Globus pallidus (tissue), 1 donor: Measurements from ENCODE around the gene DENND1A.

Experiments
- DNase-seq: peaks from one replicate; pipeline ENCODE4 v3.0.0-alpha.2; 2015; ENCODE audit warnings: low spot score

Gene DENND1A

DNA sequence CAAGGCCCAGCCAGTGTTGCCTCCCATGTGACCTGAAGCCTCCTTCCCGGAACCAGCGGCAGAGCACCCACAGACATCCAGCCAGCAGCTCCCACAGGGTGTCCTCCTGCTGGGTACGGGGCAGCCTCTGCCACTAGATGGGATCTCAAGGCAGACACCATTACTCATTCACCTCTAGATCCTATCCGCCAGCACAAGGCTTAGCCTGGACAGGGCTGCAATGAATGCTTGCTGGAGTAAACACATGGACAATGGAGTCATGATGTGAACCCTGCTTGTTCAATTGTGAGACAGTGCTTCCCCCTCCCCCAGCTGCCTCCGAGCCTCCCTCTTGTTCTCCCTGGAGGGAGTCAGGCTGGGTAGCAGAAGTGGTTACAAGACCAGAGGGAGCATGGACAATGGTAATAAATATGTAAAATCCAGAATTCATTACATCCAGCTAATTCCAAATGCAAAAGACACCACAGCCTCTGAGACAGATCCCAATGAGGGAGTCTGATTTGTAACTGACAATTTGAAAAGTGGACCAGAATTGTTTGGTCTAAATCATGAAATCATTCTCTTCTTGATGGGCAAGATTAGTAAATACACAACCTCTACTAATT, 441.9 kb downstream of the DENND1A start:
- peak; percentile 58 for DNase-seq

DNA sequence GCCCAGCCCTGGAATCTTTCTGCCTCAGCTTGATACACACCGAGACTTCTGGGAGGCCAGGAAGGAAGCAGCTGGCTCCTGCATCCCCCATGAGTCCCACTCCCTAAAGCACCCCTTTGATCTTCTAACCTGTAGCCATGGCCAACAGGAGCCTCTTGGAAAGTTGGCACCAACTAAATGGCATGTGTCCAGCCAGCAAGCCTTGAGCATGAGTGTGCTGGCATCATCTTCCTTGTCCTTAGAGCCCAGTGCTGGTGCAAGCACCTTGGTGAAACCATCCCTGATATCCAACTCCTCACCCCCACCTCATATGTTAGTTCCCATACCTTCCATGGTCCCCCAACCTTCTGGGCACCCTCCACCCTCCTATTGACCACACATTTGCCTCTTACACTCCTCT, 443.5 kb downstream of the DENND1A start:
- DNase-seq, result no peak

DNA sequence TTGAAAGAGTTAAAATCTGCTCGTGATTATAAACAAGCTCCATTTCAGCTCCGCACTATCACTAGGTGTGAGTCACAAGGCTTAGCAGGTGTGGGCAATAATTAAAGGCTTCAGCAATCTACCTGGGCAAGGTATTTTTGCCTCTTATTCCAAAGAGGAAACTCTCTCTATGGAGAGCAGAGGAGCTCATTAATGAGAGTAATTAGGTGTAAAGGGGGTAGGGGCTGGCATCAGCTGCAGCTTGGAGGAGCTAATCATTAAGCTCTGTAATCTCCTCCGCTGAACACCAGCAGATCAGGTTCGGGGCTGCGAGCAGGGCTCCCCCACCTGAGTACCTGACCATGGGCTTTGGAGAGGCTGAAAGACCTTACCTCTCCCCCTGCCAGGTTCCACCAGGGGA, 444.7 kb downstream of the DENND1A start:
- DNase-seq, result no peak

DNA sequence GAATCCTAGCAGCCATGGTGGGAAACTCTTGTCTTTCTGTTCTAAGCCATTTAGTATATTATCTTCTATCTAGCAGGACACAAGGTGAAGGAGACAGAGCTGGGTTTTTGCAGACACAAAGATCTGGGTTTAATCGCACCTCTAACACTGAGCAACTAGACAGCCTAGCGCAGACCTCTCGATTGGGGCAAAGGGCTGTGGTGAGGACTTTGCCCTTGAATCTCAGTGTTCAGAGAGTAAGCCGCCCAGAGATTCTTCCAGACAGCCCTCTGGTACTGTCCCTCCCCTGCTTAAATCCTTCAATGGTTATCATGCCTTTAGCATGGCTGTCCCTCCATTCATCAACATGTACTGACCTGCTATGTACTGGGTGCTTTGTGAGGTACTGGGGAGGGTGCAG, 445.8 kb downstream of the DENND1A start:
- DNase-seq, result no peak

DNA sequence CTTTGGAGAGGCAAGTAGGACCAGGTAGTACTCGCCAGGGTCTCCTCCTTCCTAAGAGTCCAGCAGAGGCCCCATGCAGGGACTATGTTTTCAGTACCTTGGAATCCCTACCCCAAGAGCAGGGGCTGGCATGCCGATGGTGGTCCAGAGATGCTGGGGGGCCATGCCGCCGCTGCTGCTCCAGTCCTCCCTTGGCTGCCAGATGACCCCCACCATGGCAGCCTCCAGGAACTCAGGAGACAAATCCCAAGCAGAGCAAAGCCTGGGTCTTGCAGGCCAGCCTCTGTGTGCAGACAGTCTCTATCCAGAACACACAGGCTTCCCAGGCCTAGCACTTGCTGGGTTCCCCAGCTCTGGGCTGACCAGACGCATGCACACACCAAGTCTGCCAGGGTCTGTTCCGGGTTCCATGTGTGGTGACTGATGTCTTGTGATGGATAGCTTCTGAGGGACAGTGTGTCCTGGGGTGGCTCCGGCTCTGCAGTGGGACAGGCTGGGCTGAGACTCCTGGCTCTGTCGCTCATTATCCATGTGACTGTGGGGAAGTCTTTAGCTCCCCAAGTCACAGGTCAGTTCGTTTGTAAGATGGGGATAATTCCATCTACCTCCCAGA, 446.6 kb downstream of the DENND1A start:
- DNase-seq, result no peak

DNA sequence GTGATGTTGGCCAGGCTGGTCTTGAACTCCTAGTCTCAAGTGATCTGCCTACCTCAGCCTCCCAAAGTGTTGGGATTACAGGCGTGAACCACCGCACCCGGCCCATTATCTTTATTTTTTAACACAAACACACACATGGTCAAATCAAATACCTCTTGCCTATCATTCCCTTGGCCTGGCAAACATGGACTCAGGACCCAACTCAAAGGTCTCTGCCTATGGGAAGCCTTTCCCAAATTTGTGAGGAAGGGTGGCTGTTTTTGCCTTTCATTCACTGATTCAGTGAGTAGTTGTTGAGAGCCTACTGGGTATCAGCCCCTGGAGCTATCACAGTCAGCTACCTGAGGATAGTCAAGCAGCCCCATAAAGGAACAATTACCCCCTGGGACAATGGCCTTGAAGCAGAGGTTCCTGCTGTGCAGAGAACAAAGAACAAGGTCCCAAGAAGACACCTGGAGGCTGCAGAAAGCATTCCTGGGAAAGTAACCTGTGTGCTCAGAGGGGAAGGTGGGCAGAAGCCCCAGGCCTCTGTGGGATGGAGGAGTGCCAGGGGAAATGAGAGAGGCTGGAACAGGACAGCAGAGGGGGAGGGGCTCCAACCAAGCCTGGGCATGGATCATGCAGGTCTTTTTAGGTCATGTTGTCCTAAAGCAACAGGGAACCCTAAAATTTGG, 447.5 kb downstream of the DENND1A start:
- no peak for DNase-seq

DNA sequence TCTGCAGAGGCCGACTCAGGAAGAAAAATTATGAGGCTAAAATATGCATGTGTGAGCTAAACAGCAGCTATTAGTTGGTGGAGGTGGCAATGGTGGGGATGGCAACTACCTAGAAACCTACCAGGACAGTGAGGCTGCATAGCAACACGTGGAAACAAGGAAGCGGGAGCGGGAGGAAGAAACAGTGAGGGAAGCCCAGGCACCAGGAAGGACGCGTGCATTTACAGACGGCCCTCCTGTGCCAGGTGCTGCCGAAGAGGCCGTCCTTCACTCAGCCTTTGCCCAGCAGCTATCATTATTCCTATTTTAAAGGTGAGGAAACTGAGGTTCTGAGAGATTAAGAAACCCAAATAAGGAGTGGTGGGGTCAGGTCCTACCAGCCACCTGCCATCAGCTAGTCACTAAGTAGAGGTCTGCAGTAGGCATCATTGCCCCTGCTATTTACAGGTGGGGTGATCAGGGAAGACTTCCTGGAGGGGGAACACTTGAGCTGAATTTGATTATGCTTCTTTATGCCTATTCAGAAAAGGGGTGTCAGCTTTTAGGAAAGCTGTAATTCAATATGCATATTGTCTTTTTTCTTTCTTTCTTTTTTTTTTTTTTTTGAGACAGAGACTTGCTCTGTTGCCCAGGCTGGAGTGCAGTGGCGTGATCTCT, 448.6 kb downstream of the DENND1A start:
- DNase-seq, result no peak

DNA sequence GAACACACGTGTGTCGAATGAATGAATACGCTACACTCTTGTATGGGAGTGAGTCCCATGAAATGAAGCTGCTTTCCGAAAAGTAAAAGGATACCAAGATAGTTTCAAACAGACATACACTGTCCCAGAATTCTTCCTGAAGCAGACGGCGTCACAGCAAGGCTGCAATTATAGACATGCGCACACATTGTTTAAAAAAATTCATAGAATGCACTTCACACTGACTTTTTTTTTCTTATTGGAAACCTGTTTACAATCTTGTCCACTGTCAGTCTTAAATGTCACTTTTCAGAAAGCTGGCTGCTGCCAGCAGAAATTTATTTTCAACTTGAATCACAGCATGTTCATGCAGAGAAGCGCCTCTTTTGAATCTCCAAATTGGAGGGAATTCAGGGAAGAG, 449.1 kb downstream of the DENND1A start:
- no peak for DNase-seq

DNA sequence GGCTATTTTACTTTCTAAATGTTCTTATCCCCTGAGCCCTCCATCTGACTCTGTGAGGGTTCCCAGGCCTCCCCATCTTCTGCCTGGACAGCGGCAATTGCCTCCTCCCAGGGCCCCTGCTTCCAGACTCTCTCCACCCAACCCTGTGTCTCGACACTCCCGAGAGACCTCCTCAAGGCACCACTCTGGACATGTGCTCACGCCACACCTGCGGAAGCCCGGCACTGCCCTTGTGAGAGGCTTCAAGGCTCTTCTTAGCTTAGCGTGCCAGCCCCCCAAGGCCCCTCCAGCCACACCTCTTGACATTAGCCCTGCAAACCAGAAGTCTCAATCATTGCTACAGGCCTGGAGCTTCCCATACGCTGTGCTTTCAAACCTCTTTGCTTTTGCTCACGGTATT, 449.8 kb downstream of the DENND1A start:
- DNase-seq, result no peak

DNA sequence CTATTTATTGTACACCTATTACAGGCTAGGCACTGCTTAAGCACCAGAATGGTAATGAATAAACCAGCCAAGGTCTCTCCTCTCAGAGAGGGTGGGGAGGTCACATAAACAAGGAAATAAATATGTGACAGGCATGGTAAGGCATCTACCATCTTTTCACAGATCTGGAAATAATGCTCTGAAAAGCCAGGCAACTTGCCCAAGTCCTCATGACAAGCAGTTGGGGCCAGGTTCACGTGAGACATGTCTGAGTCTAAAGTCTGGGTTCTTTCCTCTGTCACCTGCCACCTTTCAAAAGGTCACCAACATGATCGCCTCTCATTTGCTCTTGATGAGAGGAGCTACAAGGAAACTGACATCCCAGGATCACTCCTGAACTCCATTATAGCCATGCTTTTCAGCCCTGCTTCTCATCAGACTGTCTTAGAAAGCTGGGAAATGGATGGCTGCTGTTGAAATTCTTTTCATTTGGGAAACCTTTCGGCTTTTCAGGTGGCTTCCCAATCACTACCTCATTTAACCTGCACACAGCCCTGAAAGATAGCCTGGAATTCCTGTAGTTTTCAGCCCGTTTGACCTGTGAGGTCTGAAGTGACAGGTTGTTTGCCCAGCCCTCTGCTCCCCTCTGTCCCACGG, 450.8 kb downstream of the DENND1A start:
- DNase-seq, result no peak

DNA sequence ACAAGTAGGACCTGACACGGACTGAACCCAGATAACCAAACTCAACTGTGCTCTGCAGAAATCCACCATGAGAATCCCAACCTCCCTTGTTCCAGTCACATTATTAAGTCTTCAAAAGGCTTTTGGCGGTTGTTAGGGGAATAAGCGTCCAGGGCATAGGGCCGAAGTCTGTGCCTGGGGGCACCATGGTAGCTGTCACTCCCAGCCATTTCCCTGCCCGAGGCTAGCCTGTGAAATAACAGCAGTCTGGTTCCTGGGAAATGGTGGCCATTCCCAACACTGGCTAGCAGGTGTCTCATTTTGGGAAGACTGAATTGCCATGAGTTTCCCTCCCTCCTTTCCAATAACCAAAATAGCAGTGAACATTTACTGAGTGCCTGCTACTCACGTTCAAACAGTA, 451.8 kb downstream of the DENND1A start:
- DNase-seq, result no peak

DNA sequence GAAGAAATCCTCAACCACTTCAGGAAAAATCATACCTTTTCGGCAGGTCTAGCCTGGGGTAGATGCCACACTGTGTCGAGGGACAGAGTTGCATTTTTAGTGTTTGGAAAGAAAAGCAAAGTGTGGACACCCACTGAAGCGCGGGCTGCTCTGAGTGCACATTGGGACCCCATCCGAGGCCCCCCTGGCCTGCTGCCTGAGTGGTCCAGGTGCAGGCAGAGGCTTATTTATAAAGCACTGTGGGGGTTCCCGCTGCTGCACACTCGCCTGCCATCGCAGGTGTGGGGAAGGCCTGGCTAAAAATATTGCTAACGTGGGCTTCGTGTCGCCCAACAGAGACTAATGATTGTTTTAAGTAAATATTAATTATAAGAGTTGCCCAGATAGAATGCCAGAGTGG, 454.5 kb downstream of the DENND1A start:
- DNase-seq, result no peak

DNA sequence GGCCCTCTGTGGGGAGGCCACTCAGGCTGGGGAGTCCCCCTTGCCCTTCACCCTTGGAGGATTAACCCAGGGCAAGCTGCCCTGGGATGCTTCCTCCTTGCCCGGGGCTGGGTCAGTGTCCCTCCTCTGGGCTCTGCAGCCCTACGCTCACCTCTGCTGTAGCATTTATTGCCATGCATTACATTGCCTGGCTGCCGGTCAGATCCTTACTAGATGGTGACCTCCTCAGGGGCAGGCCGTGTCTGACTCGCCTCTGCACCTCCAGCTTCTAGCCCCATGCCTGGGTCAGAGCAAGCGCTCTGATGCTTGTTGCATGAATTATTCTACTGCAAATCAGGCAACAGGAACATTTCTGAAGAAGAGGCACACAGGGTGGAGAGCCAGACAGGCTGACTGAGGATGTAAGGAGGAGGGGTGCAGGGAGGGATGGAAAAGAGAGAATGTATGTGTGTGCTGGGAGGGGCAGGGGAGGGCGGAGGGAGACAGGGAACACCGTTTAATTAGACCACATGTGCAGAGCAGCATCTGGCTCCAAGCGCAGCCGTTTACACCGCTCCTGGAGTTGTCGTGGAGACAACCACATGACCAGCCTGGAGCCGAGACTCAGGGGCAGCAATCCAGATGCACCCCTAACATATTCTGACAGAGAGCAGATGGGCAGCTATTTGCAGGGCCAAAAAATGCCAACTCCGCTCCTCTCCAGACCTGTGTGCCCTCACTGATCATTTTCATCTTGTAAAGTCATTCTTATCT, 456.9 kb downstream of the DENND1A start:
- DNase-seq, result peak; percentile 31

DNA sequence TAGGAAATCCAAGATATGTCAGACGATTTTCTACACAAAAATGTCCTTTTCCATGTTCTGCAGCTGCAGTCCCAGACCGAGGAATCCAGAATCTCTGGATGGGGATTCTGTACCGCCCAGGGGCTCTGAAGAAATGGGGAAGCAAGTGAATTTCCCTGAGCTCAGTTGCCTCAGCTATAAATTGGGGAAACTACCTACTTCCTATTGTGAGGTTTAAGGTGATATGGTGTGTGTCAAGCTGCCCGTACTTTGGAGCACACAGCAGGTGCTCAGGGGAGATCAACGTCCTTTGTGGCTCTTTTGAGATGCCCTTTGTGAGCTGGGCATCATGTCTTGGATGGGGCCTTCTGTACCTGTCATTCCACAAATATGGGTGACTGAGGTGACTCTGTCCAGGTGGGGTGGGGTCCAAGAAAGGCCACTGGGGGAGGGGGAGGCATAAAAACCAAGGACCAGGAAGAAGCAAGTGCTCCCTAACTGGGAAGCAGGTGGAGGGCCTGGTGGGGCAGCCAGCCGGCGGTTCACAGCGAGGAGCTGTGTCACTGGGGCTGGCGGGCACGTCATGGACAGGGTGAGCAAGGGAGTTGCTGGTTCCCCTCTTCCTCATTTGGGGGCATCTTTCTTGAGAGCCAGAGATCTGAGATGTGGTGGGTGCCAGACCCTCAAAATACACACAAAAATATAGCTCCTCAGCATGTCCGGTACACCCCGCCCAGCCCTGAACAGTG, 457.9 kb downstream of the DENND1A start:
- DNase-seq, result no peak

DNA sequence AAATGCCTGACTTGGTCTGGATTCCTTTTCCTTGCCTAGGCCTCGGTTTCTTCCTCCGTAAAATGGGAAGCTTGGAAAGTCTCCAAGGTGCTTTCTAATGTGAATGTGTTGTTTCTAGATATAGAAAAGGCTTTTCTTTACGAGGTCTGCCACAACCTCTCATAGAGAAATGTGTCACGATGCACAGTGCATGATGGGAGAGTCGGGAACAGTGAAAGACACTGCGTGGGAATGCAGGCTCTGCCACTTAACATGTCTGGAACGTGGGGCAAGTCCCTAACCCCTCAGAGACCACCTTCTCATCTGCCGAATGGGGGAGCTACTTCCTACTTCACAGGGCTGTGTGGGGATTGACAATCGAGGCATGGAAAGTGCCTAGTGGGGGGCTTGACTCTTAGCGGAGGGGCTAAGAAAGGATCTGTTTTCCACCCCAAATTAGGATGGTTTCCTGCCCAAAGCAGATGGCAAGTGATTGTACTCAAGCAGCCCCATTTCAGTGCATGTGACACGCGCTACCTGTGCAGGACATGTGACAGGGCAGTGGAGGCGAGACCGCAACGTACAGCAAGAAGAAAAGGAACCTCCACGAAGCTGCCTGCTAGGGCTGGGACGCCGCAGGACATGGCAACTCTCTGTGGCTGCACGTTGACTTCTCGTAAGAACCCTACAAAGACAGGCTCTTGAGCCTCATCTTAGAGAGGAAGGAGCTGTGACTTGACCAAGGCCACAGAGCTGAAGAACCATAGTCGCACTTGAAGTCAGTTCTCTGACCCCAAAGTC, 458.7 kb downstream of the DENND1A start:
- no peak for DNase-seq

DNA sequence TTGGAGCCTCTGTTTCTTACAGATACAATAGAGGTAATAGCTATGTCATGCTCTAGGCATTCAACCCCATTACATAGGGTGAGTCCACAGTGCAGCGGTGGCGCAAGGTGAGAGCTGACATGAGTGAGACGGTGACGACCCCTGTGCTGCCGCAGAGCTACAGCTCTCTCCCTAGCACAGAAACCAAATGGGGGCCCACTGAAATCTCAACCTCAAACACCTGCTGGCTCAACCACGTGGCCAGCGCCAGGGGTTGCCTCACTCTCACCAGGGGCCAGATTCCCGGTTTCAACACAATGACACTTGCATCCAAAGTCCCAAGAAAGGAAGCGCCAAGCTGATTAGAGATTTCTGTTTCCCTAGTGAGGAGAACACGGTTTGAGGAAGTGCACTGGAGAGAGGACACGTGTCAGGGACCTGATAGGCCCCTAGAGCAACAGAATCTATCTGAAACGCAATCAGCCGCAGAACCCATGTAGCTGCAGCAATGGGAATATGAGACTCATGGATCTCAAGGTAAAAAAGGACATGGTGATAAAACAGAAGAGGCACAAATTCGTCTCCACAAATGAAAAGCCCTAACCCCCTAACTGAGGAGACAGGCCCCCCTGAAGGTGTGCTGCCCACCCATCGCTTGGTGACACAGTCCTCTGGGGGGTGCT, 459.7 kb downstream of the DENND1A start:
- no peak for DNase-seq

DNA sequence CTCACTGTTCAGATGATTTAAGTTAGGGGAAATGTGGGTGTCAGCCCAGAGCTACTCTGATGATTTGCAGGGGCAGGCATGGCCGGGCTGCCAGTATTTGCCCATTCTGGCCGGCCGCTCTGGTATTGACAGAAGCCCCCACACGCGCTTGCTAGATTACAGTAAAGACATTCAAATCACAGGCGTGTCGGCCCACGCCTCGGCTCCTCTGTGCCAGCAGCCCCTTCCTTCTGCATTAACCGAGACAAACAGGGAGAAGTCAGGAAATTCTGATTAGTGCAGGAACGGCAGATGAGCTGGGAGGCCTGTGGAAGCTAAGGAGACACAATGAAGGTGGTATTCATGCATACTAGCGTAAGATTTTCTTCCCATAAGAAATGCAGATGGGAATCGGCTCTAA, 460.6 kb downstream of the DENND1A start:
- DNase-seq, result no peak

DNA sequence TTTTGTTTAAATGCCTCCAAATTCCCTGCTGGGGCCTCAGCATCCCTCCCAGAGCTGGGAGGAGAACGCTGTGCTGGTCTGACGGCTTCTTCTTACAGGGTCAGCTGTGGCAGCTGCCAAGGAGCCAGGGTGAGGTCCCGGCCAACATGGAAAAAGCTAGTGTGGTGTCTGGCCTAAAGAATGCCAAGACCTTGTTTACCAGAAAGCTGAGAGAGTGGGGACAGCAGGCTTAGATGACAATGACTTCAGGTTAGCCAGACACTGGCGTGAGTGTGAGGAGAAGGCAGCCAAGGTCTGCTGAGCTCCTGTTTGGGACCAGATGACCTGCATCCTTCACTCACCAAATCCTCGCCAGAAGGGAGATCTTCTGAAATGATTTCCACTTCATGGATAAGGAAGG, 461.4 kb downstream of the DENND1A start:
- no peak for DNase-seq

DNA sequence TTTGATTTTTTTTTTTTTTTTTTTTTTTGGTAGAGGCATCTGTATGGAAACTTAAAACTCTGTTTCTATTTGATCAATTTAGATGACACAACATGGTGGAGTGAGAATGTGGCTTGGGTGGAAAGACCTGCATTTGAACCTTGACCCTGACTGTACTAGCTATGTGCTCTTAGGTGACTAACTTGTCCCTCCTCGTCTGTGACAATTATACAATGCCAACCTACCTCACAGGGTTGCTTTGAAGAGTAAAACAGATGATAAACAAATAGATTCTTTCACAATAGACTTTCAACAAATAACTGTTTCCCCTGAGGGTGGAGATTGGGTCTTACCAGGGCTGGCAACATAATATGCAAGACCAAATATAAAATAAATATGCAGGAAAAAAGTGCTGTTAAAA, 464.6 kb downstream of the DENND1A start:
- DNase-seq, result no peak

DNA sequence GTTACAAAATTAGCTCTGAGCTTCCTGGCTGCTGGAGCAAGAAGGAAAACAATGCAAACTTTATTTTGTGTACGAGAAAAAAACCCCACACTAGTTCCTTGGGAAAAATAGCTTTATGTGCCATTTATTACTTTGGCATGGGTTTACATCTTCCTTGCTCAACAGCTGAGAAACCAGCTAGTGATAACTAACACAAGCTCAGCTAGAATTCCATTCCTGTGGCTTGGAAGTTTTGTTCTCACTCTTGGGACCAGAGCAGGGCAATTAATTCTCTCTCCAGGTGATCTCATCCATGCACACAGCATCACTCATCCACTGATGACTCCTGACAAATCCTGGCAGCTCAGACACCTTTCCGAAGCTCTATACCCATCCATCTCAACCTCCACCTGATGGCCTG, 469.8 kb downstream of the DENND1A start:
- no peak for DNase-seq
